PC-3 (cell line): Measurements from ENCODE around the gene PTPRN2. TPM values are rescaled to one million over a fixed set of nuclear protein-coding genes. Genes with fewer than 3 reads are reported as not detected.

ENCODE experiments used
- ATAC-seq: fragments of 200-7000 bp; cut with Tn5 transposase; 2 replicates; pipeline ENCODE4 v1.9.1; 2020; ENCODE audit warnings: mild to moderate bottlenecking, moderate library complexity
- BruUV-seq: library from RNA; stranded (reverse); fragments of 400-500 nt; replicated peaks from 2 replicates; lab custom pipeline; 2021; lab: Mats Ljungman, UMichigan
- CTCF ChIA-PET: fragments of 300-600 bp; sonication (Branson Sonifier 250); formaldehyde crosslinking; loops from one replicate; lab custom pipeline; 2022; ENCODE audit warnings: antibody characterized with exemption; lab: Charles Lee
- POLR2A ChIA-PET: fragments of 300-600 bp; sonication (Branson Sonifier 250); formaldehyde crosslinking; loops from one replicate; lab custom pipeline; 2022; ENCODE audit warnings: antibody characterized with exemption; ENCODE audit not compliant: unreplicated experiment; lab: Charles Lee
- DNase-seq: peaks from one replicate; pipeline ENCODE4 v3.0.0-alpha.2; 2015
- H2AFZ ChIP-seq: fragments of 300-600 bp; sonication (generic); 2 replicates; pipeline ENCODE4 v1.6.0; 2016; ENCODE audit warnings: antibody characterized with exemption, low read length
- H3F3A ChIP-seq: fragments of 300-600 bp; sonication (generic); one replicate; pipeline ENCODE4 v1.6.0; 2017; ENCODE audit warnings: antibody characterized with exemption, low read length, control low read depth, mild to moderate bottlenecking; ENCODE audit not compliant: unreplicated experiment
- H3K27ac ChIP-seq: fragments of 300-600 bp; sonication (generic); 2 replicates; pipeline ENCODE4 v1.5.1; 2016; ENCODE audit warnings: mild to moderate bottlenecking, low read length
- H3K27me3 ChIP-seq: fragments of 300-600 bp; sonication (generic); 2 replicates; pipeline ENCODE4 v1.6.1; 2016; ENCODE audit warnings: low read length, mixed read lengths
- H3K36me3 ChIP-seq: fragments of 300-600 bp; sonication (generic); 2 replicates; pipeline ENCODE4 v1.6.1; 2016; ENCODE audit warnings: low read depth, mixed run types, low read length, mixed read lengths
- H3K4me1 ChIP-seq: fragments of 300-600 bp; sonication (generic); 2 replicates; pipeline ENCODE4 v1.5.1; 2016; ENCODE audit warnings: low read length; ENCODE audit not compliant: insufficient read depth
- H3K4me2 ChIP-seq: fragments of 300-600 bp; sonication (generic); 2 replicates; pipeline ENCODE4 v1.6.0; 2016; ENCODE audit warnings: low read length
- H3K4me3 ChIP-seq: fragments of 300-600 bp; sonication (generic); 2 replicates; pipeline ENCODE4 v1.5.1; 2016; ENCODE audit warnings: mild to moderate bottlenecking, low read length, mixed read lengths
- H3K79me2 ChIP-seq: fragments of 300-600 bp; sonication (generic); 2 replicates; pipeline ENCODE4 v1.6.1; 2017; ENCODE audit warnings: low read length, mixed read lengths
- H3K9ac ChIP-seq: fragments of 300-600 bp; sonication (generic); 2 replicates; pipeline ENCODE4 v1.6.0; 2016; ENCODE audit warnings: mild to moderate bottlenecking, low read length
- H3K9me2 ChIP-seq: fragments of 300-600 bp; sonication (generic); replicated peaks from 2 replicates; pipeline ENCODE4 v1.6.1; 2016; ENCODE audit warnings: mixed run types, low read length, mixed read lengths
- H3K9me3 ChIP-seq: fragments of 300-600 bp; sonication (generic); 2 replicates; pipeline ENCODE4 v1.6.1; 2016; ENCODE audit warnings: low read length, mixed read lengths
- H4K20me1 ChIP-seq: fragments of 300-600 bp; sonication (generic); 2 replicates; pipeline ENCODE4 v1.6.1; 2016; ENCODE audit warnings: low read length, mixed read lengths
- EZH2 ChIP-seq: fragments of 300-600 bp; sonication (generic); IDR thresholded peaks from one replicate; pipeline ENCODE4 v1.6.1; 2017; ENCODE audit warnings: antibody characterized with exemption, mild to moderate bottlenecking, low read length; ENCODE audit not compliant: unreplicated experiment
- EZH2phosphoT487 ChIP-seq: fragments of 300-600 bp; sonication (generic); IDR thresholded peaks from 2 replicates; pipeline ENCODE4 v1.6.1; 2018; ENCODE audit warnings: mild to moderate bottlenecking, antibody characterized with exemption, low read length, borderline replicate concordance
- intact Hi-C: fragments of 100-400 bp; cut with micrococcal nuclease; formaldehyde crosslinking; loops from 2 replicates; pipeline ENCODE4 v1.9.0; 2023
- total RNA-seq: library from RNA; depleted of rRNA; stranded (reverse); fragments of >200 nt; gene quantifications from 2 replicates; pipeline ENCODE4 v1.2.3, GENCODE V29; 2014
- TF ChIP-seq, protein P1 (sequence below): fragments of 300-600 bp; sonication (generic); conservative IDR thresholded peaks from 2 replicates; pipeline ENCODE4 v1.5.1; 2017; ENCODE audit warnings: antibody characterized with exemption, low read depth, mild to moderate bottlenecking, low read length

The PTPRN2 gene
- total RNA-seq, 1 experiment from 2014 or later: 3.2 TPM

GRCh38 chr7:158263110-158263963 is 324.3 kb downstream of the PTPRN2 start:
- H3K9me3 ChIP-seq: no peaks in the 10 kb centered on the region
- BruUV-seq: no TSS peak

DNA sequence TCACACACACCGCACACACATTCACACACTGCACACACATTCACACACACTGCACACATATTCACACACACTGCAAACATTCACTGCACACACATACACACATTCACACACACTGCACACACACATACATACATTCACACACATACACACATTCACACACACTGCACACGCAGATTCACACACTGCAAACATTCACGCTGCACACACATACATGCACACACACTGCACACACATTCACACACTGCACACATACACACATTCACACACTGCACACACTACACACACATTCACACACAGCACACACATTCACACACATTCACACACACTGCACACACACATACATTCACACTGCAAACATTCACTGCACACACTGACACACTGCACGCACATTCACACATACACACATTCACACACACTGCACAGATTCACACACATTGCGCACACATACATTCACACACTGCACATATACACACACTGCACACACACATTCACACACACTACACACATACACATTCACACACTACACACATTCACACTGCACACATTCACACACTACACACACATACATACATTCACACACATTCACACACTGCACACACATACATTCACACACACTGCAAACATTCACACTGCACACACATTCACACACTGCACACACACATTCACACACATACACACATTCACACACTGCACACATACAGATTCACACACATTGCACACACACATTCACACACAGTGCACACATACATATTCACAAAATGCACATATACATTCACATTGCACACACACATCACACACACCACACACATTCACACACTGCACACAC is 325.1 kb downstream of the PTPRN2 start:
- intact Hi-C loops: no loop called here
- Histone ChIP-seq H3K27ac (no peak overlapping the region), H3F3A (no peaks in the 10 kb centered on the region), H3K4me2 (no peak overlapping the region), H3K9ac (no peak overlapping the region), H3K79me2 (no peaks in the 10 kb centered on the region), H3K4me3 (no peak overlapping the region), H3K4me1 (no peaks in the 10 kb centered on the region), H3K36me3 (no peaks in the 10 kb centered on the region), H3K9me2 (no peaks in the 10 kb centered on the region), H3K27me3 (no peaks in the 10 kb centered on the region), H4K20me1 (no peaks in the 10 kb centered on the region), H2AFZ (no peak overlapping the region), H3K9me3 (no peaks in the 10 kb centered on the region)
- no peak for TF ChIP-seq EZH2
- TF ChIP-seq, protein P1, sequence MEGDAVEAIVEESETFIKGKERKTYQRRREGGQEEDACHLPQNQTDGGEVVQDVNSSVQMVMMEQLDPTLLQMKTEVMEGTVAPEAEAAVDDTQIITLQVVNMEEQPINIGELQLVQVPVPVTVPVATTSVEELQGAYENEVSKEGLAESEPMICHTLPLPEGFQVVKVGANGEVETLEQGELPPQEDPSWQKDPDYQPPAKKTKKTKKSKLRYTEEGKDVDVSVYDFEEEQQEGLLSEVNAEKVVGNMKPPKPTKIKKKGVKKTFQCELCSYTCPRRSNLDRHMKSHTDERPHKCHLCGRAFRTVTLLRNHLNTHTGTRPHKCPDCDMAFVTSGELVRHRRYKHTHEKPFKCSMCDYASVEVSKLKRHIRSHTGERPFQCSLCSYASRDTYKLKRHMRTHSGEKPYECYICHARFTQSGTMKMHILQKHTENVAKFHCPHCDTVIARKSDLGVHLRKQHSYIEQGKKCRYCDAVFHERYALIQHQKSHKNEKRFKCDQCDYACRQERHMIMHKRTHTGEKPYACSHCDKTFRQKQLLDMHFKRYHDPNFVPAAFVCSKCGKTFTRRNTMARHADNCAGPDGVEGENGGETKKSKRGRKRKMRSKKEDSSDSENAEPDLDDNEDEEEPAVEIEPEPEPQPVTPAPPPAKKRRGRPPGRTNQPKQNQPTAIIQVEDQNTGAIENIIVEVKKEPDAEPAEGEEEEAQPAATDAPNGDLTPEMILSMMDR: no peak
- TF ChIP-seq EZH2phosphoT487: no peak
- BruUV-seq: no TSS peak
- CTCF ChIA-PET: no interaction called here
- DNase-seq (no peak), ATAC-seq (no peak)
- POLR2A ChIA-PET: no interaction called here

More at GRCh38 chr7:158263110-158263963, 324.3 kb downstream of the PTPRN2 start:
- Histone ChIP-seq H3K4me1 (no peaks in the 10 kb centered on the region), H3K36me3 (no peaks in the 10 kb centered on the region), H3K9me2 (no peaks in the 10 kb centered on the region), H4K20me1 (no peaks in the 10 kb centered on the region), H3K27me3 (no peaks in the 10 kb centered on the region), H3K4me2 (no peak overlapping the region), H3K79me2 (no peaks in the 10 kb centered on the region), H3K27ac (no peak overlapping the region), H3K4me3 (no peak overlapping the region), H3F3A (no peaks in the 10 kb centered on the region), H2AFZ (no peak overlapping the region), H3K9ac (no peak overlapping the region)
- POLR2A ChIA-PET: no interaction called here
- TF ChIP-seq EZH2 (no peak), EZH2phosphoT487 (no peak)
- TF ChIP-seq, protein P1: no peak
- intact Hi-C loops: no loop called here
- no peak for DNase-seq
- CTCF ChIA-PET: no interaction called here
- ATAC-seq: no peak
